SK-N-SH treated with all-trans-retinoic acid at 6 μM for 48 hours (cell line): ENCODE data around the gene ALOX12B.

Source experiments
- ATAC-seq: fragments of 200-7000 bp; cut with Tn5 transposase; 3 replicates; pipeline ENCODE4 v1.9.1; 2020; ENCODE audit warnings: mild to moderate bottlenecking, moderate library complexity
- ARNTL ChIP-seq: fragments of 450-650 bp; formaldehyde crosslinking; IDR thresholded peaks from 2 replicates; pipeline ENCODE4 v1.5.0; 2020; ENCODE audit warnings: low read depth, mild to moderate bottlenecking, moderate library complexity, borderline replicate concordance
- BACH2 ChIP-seq: fragments of 250-450 bp; sonication (Bioruptor Pico); IDR thresholded peaks from 2 replicates; pipeline ENCODE4 v1.9.0; 2021; ENCODE audit warnings: mild to moderate bottlenecking, borderline replicate concordance
- CSDC2 ChIP-seq: fragments of 250-450 bp; sonication (Bioruptor Pico); IDR thresholded peaks from 2 replicates; pipeline ENCODE4 v1.5.0; 2020; ENCODE audit warnings: mild to moderate bottlenecking, moderate library complexity
- GLIS3 ChIP-seq: fragments of 250-450 bp; sonication (Bioruptor Pico); IDR thresholded peaks from 2 replicates; pipeline ENCODE4 v1.5.0; 2020; ENCODE audit warnings: mild to moderate bottlenecking, moderate library complexity
- ISL1 ChIP-seq: fragments of 250-450 bp; sonication (Bioruptor Pico); IDR thresholded peaks from 2 replicates; pipeline ENCODE4 v2.1.2; 2022; ENCODE audit warnings: mild to moderate bottlenecking, moderate library complexity
- OSR1 ChIP-seq: fragments of 250-450 bp; sonication (Bioruptor Pico); IDR thresholded peaks from 2 replicates; pipeline ENCODE4 v1.8.0; 2022; ENCODE audit warnings: moderate library complexity, mild to moderate bottlenecking, inconsistent platforms
- PPARA ChIP-seq: fragments of 250-450 bp; sonication (Bioruptor Pico); IDR thresholded peaks from 2 replicates; pipeline ENCODE4 v1.5.0; 2020; ENCODE audit warnings: mild to moderate bottlenecking, borderline replicate concordance
- RARB ChIP-seq: fragments of 250-450 bp; sonication (Bioruptor Pico); IDR thresholded peaks from 2 replicates; pipeline ENCODE4 v1.8.0; 2021; ENCODE audit warnings: mild to moderate bottlenecking, moderate library complexity
- TCF4 ChIP-seq: fragments of 250-450 bp; sonication (Bioruptor Pico); IDR thresholded peaks from 2 replicates; pipeline ENCODE4 v1.8.0; 2021; ENCODE audit warnings: mild to moderate bottlenecking, moderate library complexity, borderline replicate concordance
- TOX ChIP-seq: fragments of 250-450 bp; sonication (Bioruptor Pico); IDR thresholded peaks from 2 replicates; pipeline ENCODE4 v1.8.0; 2021; ENCODE audit warnings: mild to moderate bottlenecking, moderate library complexity, borderline replicate concordance
- ZC3H10 ChIP-seq: fragments of 250-450 bp; sonication (Bioruptor Pico); IDR thresholded peaks from 2 replicates; pipeline ENCODE4 v1.5.1; 2021; ENCODE audit warnings: mild to moderate bottlenecking, moderate library complexity
- ZFP3 ChIP-seq: fragments of 250-450 bp; sonication (Bioruptor Pico); IDR thresholded peaks from 2 replicates; pipeline ENCODE4 v1.5.0; 2020; ENCODE audit warnings: mild to moderate bottlenecking, moderate library complexity
- ZFP30 ChIP-seq: fragments of 450-650 bp; formaldehyde crosslinking; IDR thresholded peaks from 2 replicates; pipeline ENCODE4 v1.5.0; 2022; ENCODE audit warnings: mild to moderate bottlenecking, moderate library complexity
- ZNF565 ChIP-seq: fragments of 450-650 bp; formaldehyde crosslinking; conservative IDR thresholded peaks from 2 replicates; pipeline ENCODE4 v1.5.0; 2020; ENCODE audit warnings: low read depth, mild to moderate bottlenecking, moderate library complexity
- ZNF70 ChIP-seq: fragments of 450-650 bp; formaldehyde crosslinking; IDR thresholded peaks from 2 replicates; pipeline ENCODE4 v1.5.0; 2020; ENCODE audit warnings: mild to moderate bottlenecking, moderate library complexity
- ZNF8 ChIP-seq: fragments of 450-650 bp; formaldehyde crosslinking; IDR thresholded peaks from 2 replicates; pipeline ENCODE4 v1.5.0; 2020; ENCODE audit warnings: mild to moderate bottlenecking, moderate library complexity
- TF ChIP-seq, protein P1 (sequence below): fragments of 250-450 bp; sonication (Bioruptor Pico); IDR thresholded peaks from 2 replicates; pipeline ENCODE4 v1.5.0; 2020; ENCODE audit warnings: mild to moderate bottlenecking, moderate library complexity
- TF ChIP-seq, protein P2 (sequence below): fragments of 250-450 bp; sonication (Bioruptor Pico); IDR thresholded peaks from 2 replicates; pipeline ENCODE4 v1.5.1; 2021; ENCODE audit warnings: mild to moderate bottlenecking, moderate library complexity
- TF ChIP-seq, protein P3 (sequence below): fragments of 250-450 bp; sonication (Bioruptor Pico); IDR thresholded peaks from 2 replicates; pipeline ENCODE4 v1.8.0; 2020; ENCODE audit warnings: mild to moderate bottlenecking, moderate library complexity, borderline replicate concordance
- TF ChIP-seq, protein P4 (sequence below): fragments of 250-450 bp; sonication (Bioruptor Pico); IDR thresholded peaks from 2 replicates; pipeline ENCODE4 v1.5.1; 2020; ENCODE audit warnings: low read depth, mild to moderate bottlenecking, moderate library complexity
- TF ChIP-seq, protein P5 (sequence below): fragments of 250-450 bp; sonication (Bioruptor Pico); IDR thresholded peaks from 2 replicates; pipeline ENCODE4 v1.8.0; 2021; ENCODE audit warnings: low read depth, mild to moderate bottlenecking, moderate library complexity, borderline replicate concordance

ALOX12B gene

DNA sequence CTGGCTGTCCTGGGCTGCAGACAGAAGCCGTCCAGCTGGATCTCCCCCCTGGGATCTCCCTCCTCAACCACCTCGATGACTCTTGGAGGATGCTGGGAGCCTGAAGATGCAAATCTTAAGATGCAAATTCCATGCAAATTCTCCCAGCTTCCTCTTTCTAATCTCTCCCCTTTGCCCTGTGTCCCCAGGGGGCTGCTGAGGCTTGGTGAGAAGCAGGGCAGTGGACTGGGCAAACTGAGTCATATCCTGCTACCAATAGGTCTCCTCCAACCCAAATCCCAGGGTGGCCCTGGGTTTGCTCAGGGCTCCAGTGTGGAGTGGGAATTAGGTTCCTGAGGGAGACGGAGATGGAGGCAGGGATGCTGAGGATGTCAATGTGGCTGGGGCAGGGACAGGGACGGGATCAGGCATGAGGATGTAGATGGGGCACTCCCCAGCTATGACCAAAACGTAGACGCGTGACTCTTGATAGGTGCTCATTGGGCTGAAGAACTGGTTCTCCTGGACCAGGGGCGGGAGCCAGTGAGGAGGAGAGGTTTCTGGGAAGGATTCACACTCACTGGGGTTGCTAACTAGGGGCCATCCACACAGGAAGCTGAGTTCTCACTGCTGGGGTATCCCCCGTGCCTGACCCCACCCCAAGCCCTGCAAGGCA lies 3.6 kb upstream of the ALOX12B start:
- TF ChIP-seq, protein P1, sequence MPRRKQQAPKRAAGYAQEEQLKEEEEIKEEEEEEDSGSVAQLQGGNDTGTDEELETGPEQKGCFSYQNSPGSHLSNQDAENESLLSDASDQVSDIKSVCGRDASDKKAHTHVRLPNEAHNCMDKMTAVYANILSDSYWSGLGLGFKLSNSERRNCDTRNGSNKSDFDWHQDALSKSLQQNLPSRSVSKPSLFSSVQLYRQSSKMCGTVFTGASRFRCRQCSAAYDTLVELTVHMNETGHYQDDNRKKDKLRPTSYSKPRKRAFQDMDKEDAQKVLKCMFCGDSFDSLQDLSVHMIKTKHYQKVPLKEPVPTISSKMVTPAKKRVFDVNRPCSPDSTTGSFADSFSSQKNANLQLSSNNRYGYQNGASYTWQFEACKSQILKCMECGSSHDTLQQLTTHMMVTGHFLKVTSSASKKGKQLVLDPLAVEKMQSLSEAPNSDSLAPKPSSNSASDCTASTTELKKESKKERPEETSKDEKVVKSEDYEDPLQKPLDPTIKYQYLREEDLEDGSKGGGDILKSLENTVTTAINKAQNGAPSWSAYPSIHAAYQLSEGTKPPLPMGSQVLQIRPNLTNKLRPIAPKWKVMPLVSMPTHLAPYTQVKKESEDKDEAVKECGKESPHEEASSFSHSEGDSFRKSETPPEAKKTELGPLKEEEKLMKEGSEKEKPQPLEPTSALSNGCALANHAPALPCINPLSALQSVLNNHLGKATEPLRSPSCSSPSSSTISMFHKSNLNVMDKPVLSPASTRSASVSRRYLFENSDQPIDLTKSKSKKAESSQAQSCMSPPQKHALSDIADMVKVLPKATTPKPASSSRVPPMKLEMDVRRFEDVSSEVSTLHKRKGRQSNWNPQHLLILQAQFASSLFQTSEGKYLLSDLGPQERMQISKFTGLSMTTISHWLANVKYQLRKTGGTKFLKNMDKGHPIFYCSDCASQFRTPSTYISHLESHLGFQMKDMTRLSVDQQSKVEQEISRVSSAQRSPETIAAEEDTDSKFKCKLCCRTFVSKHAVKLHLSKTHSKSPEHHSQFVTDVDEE (CRISPR knock-in tag), result no peak
- TF ChIP-seq RARB (no peak), ZFP30 (CRISPR knock-in tag) (no peak), ZC3H10 (CRISPR knock-in tag) (no peak), PPARA (CRISPR knock-in tag) (no peak), GLIS3 (CRISPR knock-in tag) (no peak), ARNTL (no peak), ZNF8 (CRISPR knock-in tag) (no peak), ZNF565 (CRISPR knock-in tag) (no peak), ZNF70 (no peak), TOX (CRISPR knock-in tag) (no peak), ISL1 (CRISPR knock-in tag) (no peak), TCF4 (CRISPR knock-in tag) (no peak), BACH2 (no peak), ZFP3 (CRISPR knock-in tag) (no peak), OSR1 (CRISPR knock-in tag) (no peak)
- TF ChIP-seq, protein P2, sequence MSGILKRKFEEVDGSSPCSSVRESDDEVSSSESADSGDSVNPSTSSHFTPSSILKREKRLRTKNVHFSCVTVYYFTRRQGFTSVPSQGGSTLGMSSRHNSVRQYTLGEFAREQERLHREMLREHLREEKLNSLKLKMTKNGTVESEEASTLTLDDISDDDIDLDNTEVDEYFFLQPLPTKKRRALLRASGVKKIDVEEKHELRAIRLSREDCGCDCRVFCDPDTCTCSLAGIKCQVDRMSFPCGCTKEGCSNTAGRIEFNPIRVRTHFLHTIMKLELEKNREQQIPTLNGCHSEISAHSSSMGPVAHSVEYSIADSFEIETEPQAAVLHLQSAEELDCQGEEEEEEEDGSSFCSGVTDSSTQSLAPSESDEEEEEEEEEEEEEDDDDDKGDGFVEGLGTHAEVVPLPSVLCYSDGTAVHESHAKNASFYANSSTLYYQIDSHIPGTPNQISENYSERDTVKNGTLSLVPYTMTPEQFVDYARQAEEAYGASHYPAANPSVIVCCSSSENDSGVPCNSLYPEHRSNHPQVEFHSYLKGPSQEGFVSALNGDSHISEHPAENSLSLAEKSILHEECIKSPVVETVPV (CRISPR knock-in tag), result no peak
- TF ChIP-seq, protein P3, sequence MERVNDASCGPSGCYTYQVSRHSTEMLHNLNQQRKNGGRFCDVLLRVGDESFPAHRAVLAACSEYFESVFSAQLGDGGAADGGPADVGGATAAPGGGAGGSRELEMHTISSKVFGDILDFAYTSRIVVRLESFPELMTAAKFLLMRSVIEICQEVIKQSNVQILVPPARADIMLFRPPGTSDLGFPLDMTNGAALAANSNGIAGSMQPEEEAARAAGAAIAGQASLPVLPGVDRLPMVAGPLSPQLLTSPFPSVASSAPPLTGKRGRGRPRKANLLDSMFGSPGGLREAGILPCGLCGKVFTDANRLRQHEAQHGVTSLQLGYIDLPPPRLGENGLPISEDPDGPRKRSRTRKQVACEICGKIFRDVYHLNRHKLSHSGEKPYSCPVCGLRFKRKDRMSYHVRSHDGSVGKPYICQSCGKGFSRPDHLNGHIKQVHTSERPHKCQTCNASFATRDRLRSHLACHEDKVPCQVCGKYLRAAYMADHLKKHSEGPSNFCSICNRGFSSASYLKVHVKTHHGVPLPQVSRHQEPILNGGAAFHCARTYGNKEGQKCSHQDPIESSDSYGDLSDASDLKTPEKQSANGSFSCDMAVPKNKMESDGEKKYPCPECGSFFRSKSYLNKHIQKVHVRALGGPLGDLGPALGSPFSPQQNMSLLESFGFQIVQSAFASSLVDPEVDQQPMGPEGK (CRISPR knock-in tag), result no peak
- TF ChIP-seq, protein P4, sequence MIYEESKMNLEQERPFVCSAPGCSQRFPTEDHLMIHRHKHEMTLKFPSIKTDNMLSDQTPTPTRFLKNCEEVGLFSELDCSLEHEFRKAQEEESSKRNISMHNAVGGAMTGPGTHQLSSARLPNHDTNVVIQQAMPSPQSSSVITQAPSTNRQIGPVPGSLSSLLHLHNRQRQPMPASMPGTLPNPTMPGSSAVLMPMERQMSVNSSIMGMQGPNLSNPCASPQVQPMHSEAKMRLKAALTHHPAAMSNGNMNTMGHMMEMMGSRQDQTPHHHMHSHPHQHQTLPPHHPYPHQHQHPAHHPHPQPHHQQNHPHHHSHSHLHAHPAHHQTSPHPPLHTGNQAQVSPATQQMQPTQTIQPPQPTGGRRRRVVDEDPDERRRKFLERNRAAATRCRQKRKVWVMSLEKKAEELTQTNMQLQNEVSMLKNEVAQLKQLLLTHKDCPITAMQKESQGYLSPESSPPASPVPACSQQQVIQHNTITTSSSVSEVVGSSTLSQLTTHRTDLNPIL, result no peak
- no peak for ATAC-seq

DNA sequence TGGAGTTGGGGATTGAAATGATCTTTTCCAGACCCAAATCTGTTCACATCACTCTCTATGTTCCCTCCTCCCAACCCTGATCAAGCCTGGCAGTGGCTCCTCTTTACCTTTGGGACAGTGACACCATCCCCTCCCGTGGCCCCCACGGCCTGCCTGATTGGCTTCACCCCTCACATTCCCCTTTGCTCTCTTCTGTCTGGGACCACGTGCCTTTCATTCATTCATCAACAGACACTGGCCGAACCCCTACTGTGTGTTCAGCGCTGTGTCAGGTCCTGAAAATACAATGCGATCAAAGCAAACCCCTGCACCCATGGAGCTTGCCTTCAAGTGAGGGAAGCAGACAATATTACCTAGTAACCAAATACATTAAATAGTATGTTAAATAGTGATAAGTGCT lies 2.2 kb upstream of the ALOX12B start:
- ATAC-seq, result no peak
- TF ChIP-seq PPARA (CRISPR knock-in tag) (no peak), ZNF70 (no peak), ZC3H10 (CRISPR knock-in tag) (no peak), RARB (no peak), ZFP30 (CRISPR knock-in tag) (no peak), ARNTL (no peak), TOX (CRISPR knock-in tag) (no peak), CSDC2 (CRISPR knock-in tag) (no peak)
- TF ChIP-seq, all 23 proteins: peak for 0

DNA sequence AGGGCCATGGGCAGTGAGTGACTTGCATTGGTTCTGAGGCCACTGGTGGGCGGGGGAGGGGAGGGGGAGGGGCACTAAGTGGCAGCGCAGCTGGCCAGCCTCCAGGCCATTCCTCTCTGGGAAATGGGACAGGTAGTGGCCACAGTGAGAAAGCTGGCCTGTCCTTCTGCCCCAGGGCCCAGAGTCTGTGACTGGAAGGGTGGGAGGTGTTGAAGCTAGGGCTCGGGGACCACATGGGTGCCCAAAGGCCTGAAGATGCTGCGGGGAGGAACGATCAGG lies 375 bp upstream of the ALOX12B start:
- ATAC-seq, result no peak
- TF ChIP-seq ZNF70 (no peak), PPARA (CRISPR knock-in tag) (no peak), ZNF8 (CRISPR knock-in tag) (no peak), RARB (no peak), ZFP3 (CRISPR knock-in tag) (no peak), ZFP30 (CRISPR knock-in tag) (no peak), ZNF565 (CRISPR knock-in tag) (no peak), GLIS3 (CRISPR knock-in tag) (no peak), ZC3H10 (CRISPR knock-in tag) (no peak)
- TF ChIP-seq, protein P5, sequence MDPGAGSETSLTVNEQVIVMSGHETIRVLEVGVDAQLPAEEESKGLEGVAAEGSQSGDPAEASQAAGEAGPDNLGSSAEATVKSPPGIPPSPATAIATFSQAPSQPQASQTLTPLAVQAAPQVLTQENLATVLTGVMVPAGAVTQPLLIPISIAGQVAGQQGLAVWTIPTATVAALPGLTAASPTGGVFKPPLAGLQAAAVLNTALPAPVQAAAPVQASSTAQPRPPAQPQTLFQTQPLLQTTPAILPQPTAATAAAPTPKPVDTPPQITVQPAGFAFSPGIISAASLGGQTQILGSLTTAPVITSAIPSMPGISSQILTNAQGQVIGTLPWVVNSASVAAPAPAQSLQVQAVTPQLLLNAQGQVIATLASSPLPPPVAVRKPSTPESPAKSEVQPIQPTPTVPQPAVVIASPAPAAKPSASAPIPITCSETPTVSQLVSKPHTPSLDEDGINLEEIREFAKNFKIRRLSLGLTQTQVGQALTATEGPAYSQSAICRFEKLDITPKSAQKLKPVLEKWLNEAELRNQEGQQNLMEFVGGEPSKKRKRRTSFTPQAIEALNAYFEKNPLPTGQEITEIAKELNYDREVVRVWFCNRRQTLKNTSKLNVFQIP (CRISPR knock-in tag), result no peak
- TF ChIP-seq, protein P2 (CRISPR knock-in tag), result no peak
- TF ChIP-seq, protein P1 (CRISPR knock-in tag), result no peak
- TF ChIP-seq, protein P3 (CRISPR knock-in tag), result no peak
